Fibroblast of the aortic adventitia (primary cell): ENCODE data around the gene CRB2. TPM values are rescaled to one million over a fixed set of nuclear protein-coding genes. Genes with fewer than 3 reads are reported as not detected.

Source experiments
- DNase-seq: peaks from one replicate; pipeline ENCODE4 v3.0.0-alpha.2; 2010; ENCODE audit warnings: low read depth
- H3K4me3 ChIP-seq: 2 replicates; pipeline ENCODE4 v1.5.1; 2011; ENCODE audit warnings: low read depth, mild to moderate bottlenecking, control low read depth, low read length, moderate library complexity
- total RNA-seq: library from RNA; depleted of rRNA; stranded (reverse); fragments of >200 nt; gene quantifications from 2 replicates; pipeline ENCODE4 v1.2.3, GENCODE V29; 2012; ENCODE audit warnings: low replicate concordance
- TF ChIP-seq, protein P1 (sequence below): IDR thresholded peaks from 2 replicates; pipeline ENCODE4 v1.5.1; 2011; ENCODE audit warnings: mild to moderate bottlenecking, low read length, control low read depth, inconsistent platforms; ENCODE audit not compliant: insufficient read depth

CRB2 gene
- total RNA-seq, 1 donor: not detected

DNA sequence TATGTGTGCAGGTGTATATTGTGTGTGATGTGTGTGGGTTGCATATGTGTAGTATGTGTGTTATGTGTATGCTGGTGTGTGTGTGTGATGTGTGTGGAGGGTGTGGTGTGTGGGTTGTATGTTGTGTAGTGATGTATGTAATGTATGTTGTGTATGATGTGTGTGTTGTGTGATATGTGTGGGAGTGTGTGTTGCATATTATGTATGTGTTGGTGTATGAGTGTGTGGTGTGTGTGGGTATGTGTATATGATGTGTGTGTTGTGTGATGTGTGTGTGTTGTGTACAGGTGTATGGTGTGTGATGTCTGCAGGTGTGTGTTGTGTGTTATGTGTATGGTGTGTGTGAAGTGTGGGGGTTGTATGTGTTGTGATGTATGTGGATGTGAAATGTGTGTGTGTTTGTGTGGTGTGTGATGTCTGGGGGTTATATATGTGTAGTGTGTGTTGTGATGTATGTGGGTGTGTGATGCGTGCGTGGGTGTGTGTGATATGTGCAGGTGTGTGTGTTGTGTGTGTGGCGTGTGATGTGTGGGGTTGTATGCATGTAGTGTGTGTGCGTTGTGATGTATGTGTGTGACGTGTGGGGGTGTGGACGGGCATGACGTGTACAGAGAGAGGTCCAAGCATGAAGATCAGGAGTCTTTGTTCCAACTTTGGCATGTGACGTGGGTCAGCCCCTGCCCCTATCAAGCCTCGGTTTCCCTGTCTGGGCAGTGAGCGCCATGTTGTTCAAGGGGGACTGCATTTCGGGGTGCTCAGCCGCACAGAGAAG is 8.5 kb upstream of the CRB2 start:
- TF ChIP-seq, protein P1, sequence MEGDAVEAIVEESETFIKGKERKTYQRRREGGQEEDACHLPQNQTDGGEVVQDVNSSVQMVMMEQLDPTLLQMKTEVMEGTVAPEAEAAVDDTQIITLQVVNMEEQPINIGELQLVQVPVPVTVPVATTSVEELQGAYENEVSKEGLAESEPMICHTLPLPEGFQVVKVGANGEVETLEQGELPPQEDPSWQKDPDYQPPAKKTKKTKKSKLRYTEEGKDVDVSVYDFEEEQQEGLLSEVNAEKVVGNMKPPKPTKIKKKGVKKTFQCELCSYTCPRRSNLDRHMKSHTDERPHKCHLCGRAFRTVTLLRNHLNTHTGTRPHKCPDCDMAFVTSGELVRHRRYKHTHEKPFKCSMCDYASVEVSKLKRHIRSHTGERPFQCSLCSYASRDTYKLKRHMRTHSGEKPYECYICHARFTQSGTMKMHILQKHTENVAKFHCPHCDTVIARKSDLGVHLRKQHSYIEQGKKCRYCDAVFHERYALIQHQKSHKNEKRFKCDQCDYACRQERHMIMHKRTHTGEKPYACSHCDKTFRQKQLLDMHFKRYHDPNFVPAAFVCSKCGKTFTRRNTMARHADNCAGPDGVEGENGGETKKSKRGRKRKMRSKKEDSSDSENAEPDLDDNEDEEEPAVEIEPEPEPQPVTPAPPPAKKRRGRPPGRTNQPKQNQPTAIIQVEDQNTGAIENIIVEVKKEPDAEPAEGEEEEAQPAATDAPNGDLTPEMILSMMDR: no peak
- DNase-seq: no peak

DNA sequence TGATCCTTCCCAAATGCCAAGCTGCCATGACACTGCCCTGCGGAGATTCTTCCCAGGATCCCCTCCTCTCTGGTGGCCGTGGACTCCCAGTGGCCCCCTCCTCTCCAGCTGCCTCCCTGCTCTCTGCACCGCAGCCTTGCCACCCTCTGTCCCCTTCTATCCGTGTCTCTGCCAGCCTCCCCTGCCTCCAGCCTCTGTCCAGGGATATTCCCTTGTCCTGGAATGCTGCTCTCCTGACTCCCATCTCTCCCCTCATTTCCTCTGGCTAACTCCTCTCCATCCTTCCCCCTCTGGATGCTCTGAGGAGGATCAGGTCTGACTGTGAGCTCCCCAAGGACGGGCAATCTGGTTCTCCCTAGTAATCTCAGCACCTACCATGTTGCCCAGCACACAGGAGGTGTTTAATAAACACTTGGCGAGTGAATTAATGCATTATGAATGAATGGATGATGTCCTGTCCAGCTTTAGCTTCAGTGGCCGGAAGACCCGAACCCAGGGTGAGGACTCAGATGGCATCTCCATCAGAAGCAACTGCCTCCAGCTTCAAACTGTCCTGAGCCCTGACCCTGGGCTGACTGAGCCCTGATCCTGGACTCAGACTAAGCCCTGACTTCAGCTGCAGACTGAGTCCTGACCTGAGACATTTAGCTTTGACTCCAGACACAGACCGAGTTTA is 7.5 kb upstream of the CRB2 start:
- DNase-seq: no peak
- no peak overlapping the region for H3K4me3 ChIP-seq
- TF ChIP-seq, protein P1: no peak

More for the DNA sequence above, 8.5 kb upstream of the CRB2 start:
- H3K4me3 ChIP-seq: no peak overlapping the region

DNA sequence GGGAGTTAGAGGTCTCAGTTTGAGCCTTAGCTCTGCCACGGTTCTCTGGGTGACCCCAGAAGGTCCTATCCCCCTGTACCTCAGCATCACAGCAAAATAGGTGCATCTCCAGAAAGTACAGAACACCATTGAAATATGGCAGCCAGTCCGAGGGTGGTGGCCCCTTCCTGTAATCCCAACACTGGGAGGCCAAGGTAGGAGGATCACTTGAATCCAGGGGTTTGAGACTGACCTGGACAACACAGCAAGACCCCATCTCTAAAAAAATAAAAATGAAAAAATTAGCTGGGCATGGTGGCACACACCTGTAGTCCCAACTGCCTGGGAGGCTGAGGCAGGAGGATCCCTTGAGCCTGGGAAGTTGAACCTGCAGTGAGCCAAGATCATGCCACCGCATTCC is 7.0 kb upstream of the CRB2 start:
- H3K4me3 ChIP-seq: no peak overlapping the region
- TF ChIP-seq, protein P1: no peak
- DNase-seq: no peak

DNA sequence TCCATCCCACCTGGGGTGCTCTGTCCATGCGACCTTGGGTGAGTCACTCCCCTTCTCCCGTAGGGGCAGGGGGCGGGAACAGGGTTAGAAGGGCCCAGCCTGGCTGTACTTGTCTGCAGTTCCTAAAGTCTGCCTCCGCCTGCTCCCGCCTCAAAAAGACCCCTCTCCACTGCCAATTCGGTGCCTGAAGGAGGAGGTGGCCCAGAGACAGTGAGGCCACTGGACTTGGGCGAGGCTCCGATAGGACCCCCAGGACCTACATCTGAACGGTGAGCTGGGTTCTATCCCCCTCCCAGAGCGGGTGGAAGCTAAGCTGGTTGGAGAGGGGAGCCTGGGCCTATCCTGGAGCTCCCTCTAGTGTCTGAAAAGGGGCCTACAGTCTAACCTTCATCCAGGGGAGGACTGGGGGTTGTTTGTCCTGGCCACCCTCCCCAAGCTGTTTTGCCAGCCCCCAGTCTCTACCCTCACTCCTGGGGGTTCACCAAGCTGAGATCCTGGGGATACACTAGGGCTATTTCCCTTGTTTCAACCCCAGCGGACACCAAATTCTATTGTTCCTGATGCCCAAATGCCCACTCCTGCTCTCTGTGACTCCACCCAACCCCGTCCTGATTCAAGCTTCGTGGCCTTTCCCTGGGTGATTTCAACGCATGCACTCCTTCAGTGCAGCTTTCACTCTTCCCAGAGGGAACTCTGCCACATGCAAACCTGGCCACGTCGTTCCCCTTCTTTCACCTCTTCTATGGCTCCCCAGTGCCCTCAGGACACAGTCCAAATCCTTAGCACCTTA is 6.1 kb upstream of the CRB2 start:
- peak; percentile 61 for DNase-seq
- TF ChIP-seq, protein P1: peak; percentile 98
- no peak overlapping the region for H3K4me3 ChIP-seq

DNA sequence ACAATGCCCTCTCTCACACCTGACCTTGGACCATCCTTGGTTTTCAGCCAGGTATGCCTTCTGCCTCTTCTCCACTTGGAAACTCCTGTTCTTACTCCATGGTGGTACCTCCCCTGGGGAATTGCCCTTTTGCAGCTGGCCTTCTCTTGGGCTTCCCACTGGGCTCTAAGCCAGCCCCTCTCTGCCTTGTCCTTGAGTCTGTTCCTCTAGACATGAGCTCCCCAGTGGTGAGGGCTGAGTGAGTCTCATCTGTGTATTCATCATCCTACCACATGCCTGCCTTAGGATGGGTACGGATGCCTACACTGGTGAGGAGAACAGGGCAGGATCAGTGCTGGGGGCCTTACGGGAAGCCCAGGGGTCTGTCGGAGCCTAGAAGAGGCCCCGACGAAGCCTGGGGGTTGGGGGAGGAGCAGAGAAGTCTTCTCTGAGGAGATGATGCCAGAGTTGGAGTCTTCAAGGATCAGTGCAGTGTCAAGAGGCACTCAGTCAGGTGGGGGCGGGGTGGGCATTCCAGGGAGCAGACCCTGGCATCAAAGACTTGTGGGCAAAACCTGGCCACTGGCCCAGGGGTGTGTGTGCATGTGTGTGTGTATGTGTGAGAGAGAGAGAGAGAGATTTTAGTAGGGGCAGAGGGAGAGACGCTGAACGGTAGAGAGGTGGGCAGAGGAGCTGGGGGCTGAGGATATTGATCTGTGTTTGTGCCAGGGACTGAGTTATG is 5.2 kb upstream of the CRB2 start:
- H3K4me3 ChIP-seq: no peak overlapping the region
- no peak for DNase-seq
- TF ChIP-seq, protein P1: no peak

DNA sequence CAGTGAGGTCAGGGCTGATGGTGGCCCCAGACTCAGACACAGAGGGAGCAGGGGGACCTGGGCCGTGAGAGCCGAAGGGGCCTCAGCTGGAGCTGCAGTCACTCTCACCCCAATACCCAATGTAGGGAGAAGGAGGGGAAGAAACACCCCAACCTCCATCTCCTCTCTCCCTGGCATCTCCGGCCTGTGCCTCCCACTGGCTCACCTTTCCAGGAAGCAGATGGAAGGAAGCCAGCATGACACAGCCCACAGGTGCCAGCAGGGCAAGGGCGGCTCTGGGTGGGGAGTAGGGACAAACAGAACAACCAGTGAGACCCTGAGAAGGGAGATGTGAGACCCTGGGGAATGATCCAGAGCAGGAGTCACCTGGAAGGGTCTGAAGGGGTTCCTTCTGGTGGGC is 3.0 kb upstream of the CRB2 start:
- TF ChIP-seq, protein P1: no peak
- no peak for DNase-seq

More for the DNA sequence above, 3.0 kb upstream of the CRB2 start:
- no peak overlapping the region for H3K4me3 ChIP-seq
